Esophagus mucosa (tissue), 1 donor: ENCODE results near the gene CERKL. TPM values are rescaled to one million over a fixed set of nuclear protein-coding genes. Genes with fewer than 3 reads are reported as not detected.

Source experiments
- ATAC-seq: fragments of 200-7000 bp; cut with Tn5 transposase; one replicate; pipeline ENCODE4 v1.9.1; 2020
- total RNA-seq: library from RNA; stranded (reverse); gene quantifications from one replicate; pipeline ENCODE4 v1.2.4, GENCODE V29; 2023
- donor health status: DM: yes; HTN: yes; CAD: no.

Gene CERKL
- total RNA-seq, 1 donor from 2014 or later, result not detected

- ATAC-seq, result peak; percentile 64
Observed at GRCh38 chr2:181677912-181678586, 21.1 kb upstream of the CERKL start.

GRCh38 chr2:181675254-181675653, 18.3 kb upstream of the CERKL start:
- ATAC-seq, result no peak

- ATAC-seq, result no peak
Observed at GRCh38 chr2:181674461-181674860, 17.6 kb upstream of the CERKL start.

- no peak for ATAC-seq
Observed at GRCh38 chr2:181673173-181673572, 16.3 kb upstream of the CERKL start.

- ATAC-seq, result no peak
Observed at GRCh38 chr2:181672255-181673008, 15.5 kb upstream of the CERKL start.

GRCh38 chr2:181670632-181671031, 13.7 kb upstream of the CERKL start:
- no peak for ATAC-seq

- ATAC-seq, result no peak
Observed at GRCh38 chr2:181667234-181667633, 10.3 kb upstream of the CERKL start.

- ATAC-seq, result no peak
Observed at GRCh38 chr2:181662287-181662686, 5.4 kb upstream of the CERKL start.

GRCh38 chr2:181660181-181660580, 3.3 kb upstream of the CERKL start:
- no peak for ATAC-seq

- ATAC-seq, result no peak
Observed at GRCh38 chr2:181658444-181658843, 1.5 kb upstream of the CERKL start.

GRCh38 chr2:181657379-181657778, 474 bp upstream of the CERKL start:
- no peak for ATAC-seq

- no peak for ATAC-seq
Observed at GRCh38 chr2:181655519-181655918, 1.4 kb downstream of the CERKL start.

GRCh38 chr2:181649436-181649979, 7.4 kb downstream of the CERKL start:
- no peak for ATAC-seq

GRCh38 chr2:181648478-181649155, 8.3 kb downstream of the CERKL start:
- no peak for ATAC-seq

- ATAC-seq, result no peak
Observed at GRCh38 chr2:181646415-181646987, 10.4 kb downstream of the CERKL start.

- no peak for ATAC-seq
Observed at GRCh38 chr2:181643151-181643550, 13.8 kb downstream of the CERKL start.

GRCh38 chr2:181642086-181642485, 14.8 kb downstream of the CERKL start:
- ATAC-seq, result no peak

GRCh38 chr2:181639686-181640085, 17.2 kb downstream of the CERKL start:
- no peak for ATAC-seq

- no peak for ATAC-seq
Observed at GRCh38 chr2:181632733-181633401, 24.0 kb downstream of the CERKL start.

- no peak for ATAC-seq
Observed at GRCh38 chr2:181628590-181629585, 28.0 kb downstream of the CERKL start.

- ATAC-seq, result no peak
Observed at GRCh38 chr2:181627545-181627944, 29.4 kb downstream of the CERKL start.
